ENCODE results near the gene SDC1. TPM values are rescaled to one million over a fixed set of nuclear protein-coding genes. Genes with fewer than 3 reads are reported as not detected.

The SDC1 gene
- total and polyA plus RNA-seq, 2 of the 8 experiments (the other 6 are each of a cell fraction or from before 2014, with no cell fraction given), result 45.3 to 73.3 TPM

- no peaks in the 10 kb centered on the region for H3K27me3 ChIP-seq (replicated peaks in 1 of 4; ENCODE audit: control insufficient read depth in 3 of 4, extremely low read depth in 1 of 4, insufficient read depth in 3 of 4, low read length in 3 of 4)
- H2BK5ac ChIP-seq (ENCODE audit: low read depth, low read length), result no peak overlapping the region
- H4K20me1 ChIP-seq (replicated peaks in 1 of 2; ENCODE audit: control insufficient read depth in 1 of 2, insufficient read depth in 2 of 2, low read length in 2 of 2), result no peaks in the 10 kb centered on the region
- H3K79me2 ChIP-seq (ENCODE audit: control insufficient read depth in 1 of 2, insufficient read depth in 2 of 2, low read length in 2 of 2), result no peaks in the 10 kb centered on the region
- H3K23me2 ChIP-seq (ENCODE audit: low read depth, low read length), result no peaks in the 10 kb centered on the region
- H2AK5ac ChIP-seq (ENCODE audit: low read depth, low read length), result no peak overlapping the region
- H4K8ac ChIP-seq (ENCODE audit: extremely low read depth, insufficient read depth, low read length), result no peak overlapping the region
- ChIA-PET POLR2A (ENCODE audit: partially characterized antibody) (no interaction called here), CTCF (ENCODE audit: partially characterized antibody) (interaction anchor here (1.2 to 17.4 kb wide), 4 partner anchors 14 to 68 kb away, joined by 3 to 163 read pairs (median 4); no protein-coding TSS in a partner anchor)
- no peak overlapping the region for H3K27ac ChIP-seq (ENCODE audit: low read depth, low read length)
- H3K56ac ChIP-seq (replicated peaks; ENCODE audit: insufficient read length, low read depth, low read length), result no peak overlapping the region
- no peak overlapping the region for H3K4me2 ChIP-seq (ENCODE audit: insufficient read depth in 1 of 2, low read depth in 2 of 2, low read length in 2 of 2)
- no peak overlapping the region for H2BK15ac ChIP-seq (ENCODE audit: low read length)
- H3K18ac ChIP-seq (ENCODE audit: extremely low read depth, low read length), result no peak overlapping the region
- WGBS, 2 experiments (ENCODE audit: extremely low coverage in 1 of 2, insufficient coverage in 1 of 2, insufficient read length in 1 of 2, insufficient replicate concordance in 2 of 2, low coverage in 1 of 2, low lambda C conversion rate in 2 of 2, missing lambda C conversion rate in 1 of 2), result 92% methylated on average over 3 of the region's 3 CpGs; no CpG with 5 or more reads in 1 of the 2 experiments
- H3K9me3 ChIP-seq (ENCODE audit: insufficient read depth in 2 of 2, low read depth in 1 of 2, low read length in 1 of 2), result no peaks in the 10 kb centered on the region
- H4K91ac ChIP-seq (replicated peaks; ENCODE audit: insufficient read length, low read length), result no peak overlapping the region
- H3K4me3 ChIP-seq (ENCODE audit: extremely low read depth in 1 of 4, insufficient read depth in 2 of 4, low read depth in 3 of 4, low read length in 4 of 4), result no peak overlapping the region
- no peak overlapping the region for H2AFZ ChIP-seq (ENCODE audit: low read length)
- no peak overlapping the region for H3K9ac ChIP-seq (replicated peaks in 1 of 4; ENCODE audit: extremely low read depth in 1 of 4, low read depth in 3 of 4, low read length in 3 of 4)
- FAIRE-seq (no peak), DNase-seq (ENCODE audit: low read depth in 1 of 2, low spot score in 2 of 2) (no peak)
- no peak overlapping the region for H3K23ac ChIP-seq (ENCODE audit: insufficient read length)
- H2BK12ac ChIP-seq (ENCODE audit: low read depth, low read length), result no peak overlapping the region
- no peaks in the 10 kb centered on the region for H3K79me1 ChIP-seq (ENCODE audit: low read depth, low read length)
- no peak overlapping the region for H3K4ac ChIP-seq (replicated peaks; ENCODE audit: insufficient read length, low read depth, low read length)
- TF ChIP-seq SUZ12 (IDR thresholded peaks at IDR 0.05; ENCODE audit: low read length) (no peak), KDM4A (IDR thresholded peaks at IDR 0.05; ENCODE audit: low read depth, low read length, severe bottlenecking) (no peak), RFX5 (IDR thresholded peaks at IDR 0.05; ENCODE audit: borderline replicate concordance, low read depth, low read length) (no peak), JUND (IDR thresholded peaks at IDR 0.05; ENCODE audit: low read length) (no peak), HDAC6 (IDR thresholded peaks at IDR 0.05; ENCODE audit: low read depth, low read length) (no peak), SP4 (IDR thresholded peaks at IDR 0.05; ENCODE audit: low read length) (no peak)
- H4K5ac ChIP-seq (ENCODE audit: insufficient read length, low read depth, low read length), result no peak overlapping the region
- H3K36me3 ChIP-seq (ENCODE audit: control insufficient read depth in 2 of 4, insufficient read depth in 4 of 4, low read length in 3 of 4), result no peaks in the 10 kb centered on the region
- H3K4me1 ChIP-seq (replicated peaks in 1 of 4; ENCODE audit: control insufficient read depth in 3 of 4, insufficient read depth in 4 of 4, low read length in 3 of 4), result peaks cover 0 to 13% (median 0%) of the 10 kb centered on the region in 4 experiments; a peak in 2 of 7 replicates
- H2BK20ac ChIP-seq (ENCODE audit: low read length), result no peak overlapping the region
- H3K14ac ChIP-seq (ENCODE audit: insufficient read length), result no peak overlapping the region
- no peak overlapping the region for H2BK120ac ChIP-seq (replicated peaks; ENCODE audit: low read depth, low read length)
Measured at GRCh38 chr2:20175931-20176330, 49.0 kb downstream of the SDC1 start.
